Measurements from ENCODE around the gene KCTD5.

DNA sequence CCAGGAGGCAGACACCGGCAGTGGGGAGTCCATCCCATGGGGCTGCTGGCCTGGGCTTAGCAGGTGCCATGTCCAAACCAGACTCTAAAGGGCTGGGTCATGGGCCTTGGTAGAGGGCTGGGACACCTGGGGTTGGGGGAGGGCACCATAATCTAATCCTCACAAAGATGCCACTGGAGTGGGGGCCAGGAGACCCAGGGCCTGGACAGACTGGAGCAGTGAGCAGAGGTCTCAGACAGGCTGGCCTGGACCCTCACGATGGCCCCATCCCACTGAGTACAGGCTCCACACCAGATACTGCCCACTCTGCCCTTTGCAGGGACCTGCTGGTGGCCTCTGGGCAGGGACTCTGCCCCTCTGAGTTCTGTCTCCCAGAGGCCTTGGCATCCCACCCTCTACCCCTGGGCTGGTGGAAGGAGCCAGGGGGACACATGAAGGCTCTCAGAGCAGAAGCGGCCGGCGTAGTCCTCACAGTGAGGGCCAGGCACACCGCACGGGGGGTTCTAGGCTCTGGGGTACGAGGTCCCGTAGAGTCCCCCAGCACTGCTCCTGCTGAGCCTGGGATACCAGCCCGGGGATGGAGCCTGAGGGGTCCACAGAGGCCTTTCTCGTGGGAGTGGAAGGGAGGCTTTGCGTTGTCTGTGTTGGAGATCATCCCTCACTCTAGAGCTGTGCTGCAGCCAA lies 60.1 kb downstream of the KCTD5 start:
- TF ChIP-seq, protein P1, sequence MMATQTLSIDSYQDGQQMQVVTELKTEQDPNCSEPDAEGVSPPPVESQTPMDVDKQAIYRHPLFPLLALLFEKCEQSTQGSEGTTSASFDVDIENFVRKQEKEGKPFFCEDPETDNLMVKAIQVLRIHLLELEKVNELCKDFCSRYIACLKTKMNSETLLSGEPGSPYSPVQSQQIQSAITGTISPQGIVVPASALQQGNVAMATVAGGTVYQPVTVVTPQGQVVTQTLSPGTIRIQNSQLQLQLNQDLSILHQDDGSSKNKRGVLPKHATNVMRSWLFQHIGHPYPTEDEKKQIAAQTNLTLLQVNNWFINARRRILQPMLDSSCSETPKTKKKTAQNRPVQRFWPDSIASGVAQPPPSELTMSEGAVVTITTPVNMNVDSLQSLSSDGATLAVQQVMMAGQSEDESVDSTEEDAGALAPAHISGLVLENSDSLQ (IDR thresholded peaks at IDR 0.05) = no peak
- TF ChIP-seq FOXA1 (IDR thresholded peaks at IDR 0.05) = no peak
- no peak for TF ChIP-seq HDGF (IDR thresholded peaks at IDR 0.05; ENCODE audit: borderline replicate concordance)
